DMS114 treated with DMSO at 0.1 percent for 48 hours (cell line): ENCODE results near the gene RNF220.

Experiments used
- DNase-seq: peaks from one replicate; lab custom pipeline; 2025; ENCODE audit not compliant: unreplicated experiment; lab: John Stamatoyannopoulos, UW

RNF220 gene

DNA sequence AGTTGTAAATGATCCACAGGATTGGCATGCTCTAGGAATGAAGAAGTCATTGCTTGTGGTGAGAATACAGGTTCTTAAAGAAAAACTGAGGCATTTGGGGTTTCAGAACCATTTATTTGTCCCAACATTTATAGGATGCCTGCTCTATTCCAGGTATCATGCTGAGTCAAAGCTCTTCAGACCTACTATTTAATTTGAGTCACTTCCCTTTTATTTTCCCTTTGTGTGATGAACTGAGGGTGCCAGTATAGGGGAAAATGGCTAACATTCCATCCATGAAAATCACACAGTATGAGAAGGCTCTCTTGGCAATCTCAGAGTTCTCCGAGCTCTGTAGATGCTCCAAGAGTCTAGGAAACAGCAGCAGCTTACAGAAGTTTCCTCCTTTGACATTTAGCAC is 110.4 kb downstream of the RNF220 start:
- DNase-seq, result no peak

DNA sequence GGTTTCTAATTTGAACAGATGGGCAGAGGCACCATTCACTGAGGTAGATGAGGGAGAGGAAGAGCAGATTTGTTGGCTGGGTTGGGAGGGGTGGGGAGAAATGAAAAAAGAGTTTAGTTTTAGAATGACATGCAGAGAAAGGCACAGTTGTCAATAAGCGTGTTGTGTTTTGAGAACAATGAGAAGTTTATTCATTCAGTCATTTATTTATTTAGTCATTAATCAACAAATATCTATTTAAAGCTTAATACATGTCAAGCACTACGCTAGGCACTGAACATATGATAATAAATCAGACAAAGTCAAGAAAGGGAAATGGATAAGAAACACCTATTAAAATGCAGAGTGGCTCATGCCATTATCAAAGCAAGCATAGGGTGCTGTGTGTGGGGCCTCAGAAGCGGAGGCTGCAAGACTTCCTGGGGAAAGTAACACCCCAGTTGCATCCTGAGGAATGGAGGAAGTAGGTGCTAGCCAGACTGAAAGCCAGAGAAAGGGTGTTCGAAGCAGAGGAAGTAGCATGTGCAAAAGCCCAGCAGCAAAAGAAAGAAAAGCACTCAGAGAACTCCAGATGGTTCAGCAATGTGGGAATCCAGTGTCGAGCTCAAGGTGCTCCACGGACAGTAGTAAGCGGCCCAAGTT is 114.1 kb downstream of the RNF220 start:
- DNase-seq, result no peak

- no peak for DNase-seq
Observed at GRCh38 chr1:44521378-44522080, 116.5 kb downstream of the RNF220 start.

- DNase-seq, result no peak
Observed at GRCh38 chr1:44523593-44524591, 118.8 kb downstream of the RNF220 start.

- no peak for DNase-seq
Observed at GRCh38 chr1:44524655-44525500, 119.8 kb downstream of the RNF220 start.

DNA sequence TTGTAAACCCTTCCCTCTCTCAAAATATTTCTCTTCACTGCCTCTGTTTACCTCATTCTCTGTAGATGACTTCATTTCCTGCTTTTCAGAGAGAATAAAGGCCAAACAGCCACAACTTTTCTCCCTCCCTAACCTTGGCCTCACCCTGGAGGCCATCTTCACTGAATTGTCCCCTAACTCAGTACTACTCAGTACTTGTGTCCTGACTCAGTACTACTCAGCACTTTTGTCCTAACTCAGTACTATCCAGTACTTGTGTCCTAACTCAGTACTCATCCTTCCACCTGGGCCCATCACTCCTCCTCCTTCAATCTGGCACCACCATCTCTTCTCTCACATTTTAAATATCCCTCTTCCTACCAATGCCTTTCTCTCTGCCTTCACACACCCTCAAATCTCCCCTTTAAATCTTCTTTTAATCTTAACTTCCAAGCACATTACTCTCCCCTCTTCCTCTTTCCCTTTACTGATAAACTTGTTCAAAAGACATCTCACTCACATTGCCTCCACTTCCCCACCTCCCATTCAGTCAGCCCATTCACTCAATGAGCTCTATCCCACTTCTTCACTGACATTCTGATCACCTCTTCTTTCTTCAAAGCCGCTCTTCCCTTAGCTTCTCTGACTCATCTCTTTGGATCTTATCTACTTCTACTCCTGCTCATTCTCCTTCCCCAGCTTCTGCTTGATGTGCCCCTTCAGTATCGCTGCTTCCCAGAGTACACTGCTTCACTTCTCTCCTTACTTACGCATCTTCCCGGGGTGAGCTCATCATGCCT is 121.4 kb downstream of the RNF220 start:
- no peak for DNase-seq

- DNase-seq, result no peak
Observed at GRCh38 chr1:44531785-44532566, 126.9 kb downstream of the RNF220 start.

DNA sequence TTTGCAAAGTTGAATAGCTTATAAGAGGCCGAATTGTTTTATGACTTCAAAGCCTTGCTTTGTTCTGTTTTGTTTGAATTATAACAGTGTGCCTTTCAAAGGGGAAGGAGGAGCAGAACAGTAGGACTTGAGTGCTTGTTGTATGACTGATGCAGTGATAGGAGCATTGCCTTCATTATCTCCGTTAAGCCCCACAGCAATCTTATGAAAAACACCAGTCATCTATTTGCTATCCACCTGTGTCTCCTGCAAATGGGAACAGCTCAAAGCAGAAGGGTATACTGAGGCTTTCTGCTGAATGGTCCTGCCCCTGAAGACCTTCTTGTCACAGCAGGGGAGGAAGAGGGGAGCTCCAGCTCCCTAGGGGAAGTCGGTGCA is 127.5 kb downstream of the RNF220 start:
- DNase-seq, result no peak

DNA sequence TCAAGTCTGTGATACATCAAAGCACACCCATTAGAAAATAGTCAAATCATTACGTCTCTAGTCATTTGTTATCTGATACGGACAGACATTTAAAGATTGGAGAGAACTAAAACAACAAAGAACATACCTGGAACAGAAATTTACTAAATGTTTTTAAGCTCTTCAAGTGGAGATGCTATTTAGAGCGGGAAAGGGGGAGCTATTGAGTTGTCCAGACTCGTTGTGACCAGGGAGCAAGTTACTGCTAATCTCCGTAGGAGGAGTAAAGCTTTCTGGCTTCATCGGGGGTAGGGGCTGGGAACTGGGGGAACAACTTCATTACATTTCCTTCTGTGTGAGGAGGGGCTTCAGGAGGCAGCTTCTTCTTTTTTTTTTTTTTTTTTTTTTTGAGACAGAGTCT is 129.7 kb downstream of the RNF220 start:
- no peak for DNase-seq

DNA sequence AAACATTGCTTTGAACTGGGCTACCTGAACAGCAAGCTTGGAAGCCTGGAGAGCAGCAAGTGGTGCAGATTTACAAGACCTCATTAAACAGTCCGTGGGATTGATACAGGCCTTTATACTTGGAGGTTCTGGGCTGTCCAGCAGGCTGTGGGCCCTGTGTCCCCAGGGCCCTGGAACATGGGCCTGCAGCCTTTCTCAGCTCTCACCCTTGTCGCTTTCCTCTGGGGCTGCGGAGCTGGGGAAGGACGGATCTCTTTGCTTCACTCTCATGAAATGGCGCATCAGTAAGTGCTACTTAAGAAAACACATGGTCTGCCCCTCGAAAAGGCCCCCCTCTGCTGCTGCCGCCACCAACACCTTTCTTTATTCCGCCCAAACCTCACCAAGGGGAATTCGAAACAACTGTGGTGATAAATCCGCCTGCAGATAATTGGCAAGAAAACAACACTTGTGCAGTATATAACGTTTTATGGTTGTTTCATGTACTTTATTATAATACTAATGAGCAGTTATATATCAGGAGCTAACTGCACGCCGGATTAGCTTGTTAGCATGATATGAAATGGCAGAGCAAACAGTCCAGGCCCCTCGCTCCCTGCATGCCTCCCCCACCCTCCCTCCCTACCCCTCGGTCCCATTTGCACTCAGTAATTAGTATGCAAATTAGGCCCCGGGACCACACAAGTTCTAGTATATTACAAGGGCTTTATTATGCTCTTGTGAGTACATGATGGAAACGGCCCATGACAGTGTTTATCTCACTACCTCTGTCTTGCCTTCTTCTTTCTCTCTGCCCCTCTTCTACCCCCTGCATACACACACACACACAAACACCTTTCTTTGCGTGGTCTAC is 131.5 kb downstream of the RNF220 start:
- DNase-seq, result no peak

- no peak for DNase-seq
Observed at GRCh38 chr1:44537538-44537937, 132.5 kb downstream of the RNF220 start.

GRCh38 chr1:44537956-44538355 is 132.9 kb downstream of the RNF220 start:
- no peak for DNase-seq

- no peak for DNase-seq
Observed at GRCh38 chr1:44539991-44540730, 135.1 kb downstream of the RNF220 start.

DNA sequence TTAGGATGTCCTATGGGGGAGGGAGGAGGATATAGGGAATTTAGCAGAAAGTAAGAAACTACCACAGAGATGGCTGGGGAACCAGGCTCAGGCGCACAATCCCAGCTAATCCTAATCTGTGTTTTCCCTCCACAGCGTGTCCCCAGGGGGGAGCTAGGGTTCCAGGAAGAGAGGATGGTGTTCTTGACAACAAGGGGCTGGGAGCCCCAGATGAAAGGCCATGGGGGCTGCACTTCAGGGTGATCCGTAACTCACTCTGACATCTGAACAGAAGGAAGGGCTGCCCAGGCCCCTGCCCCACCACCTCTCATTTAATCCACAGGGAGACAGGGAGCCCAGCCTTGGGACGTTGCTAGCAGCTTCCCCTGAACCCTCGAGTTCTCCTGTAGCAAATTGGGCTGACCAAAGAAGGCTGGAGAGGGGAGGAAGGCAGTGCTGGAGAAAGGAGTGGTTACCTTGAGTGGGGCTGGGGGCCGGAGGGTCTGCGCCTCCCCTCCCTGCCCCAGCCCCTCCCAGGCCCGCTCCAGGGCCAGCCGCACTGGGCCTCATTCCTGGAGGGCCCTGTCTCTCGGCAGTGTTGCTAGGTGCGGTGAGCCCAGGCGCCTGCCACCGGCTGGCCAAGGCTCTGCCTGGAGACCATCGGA is 137.5 kb downstream of the RNF220 start:
- no peak for DNase-seq

DNA sequence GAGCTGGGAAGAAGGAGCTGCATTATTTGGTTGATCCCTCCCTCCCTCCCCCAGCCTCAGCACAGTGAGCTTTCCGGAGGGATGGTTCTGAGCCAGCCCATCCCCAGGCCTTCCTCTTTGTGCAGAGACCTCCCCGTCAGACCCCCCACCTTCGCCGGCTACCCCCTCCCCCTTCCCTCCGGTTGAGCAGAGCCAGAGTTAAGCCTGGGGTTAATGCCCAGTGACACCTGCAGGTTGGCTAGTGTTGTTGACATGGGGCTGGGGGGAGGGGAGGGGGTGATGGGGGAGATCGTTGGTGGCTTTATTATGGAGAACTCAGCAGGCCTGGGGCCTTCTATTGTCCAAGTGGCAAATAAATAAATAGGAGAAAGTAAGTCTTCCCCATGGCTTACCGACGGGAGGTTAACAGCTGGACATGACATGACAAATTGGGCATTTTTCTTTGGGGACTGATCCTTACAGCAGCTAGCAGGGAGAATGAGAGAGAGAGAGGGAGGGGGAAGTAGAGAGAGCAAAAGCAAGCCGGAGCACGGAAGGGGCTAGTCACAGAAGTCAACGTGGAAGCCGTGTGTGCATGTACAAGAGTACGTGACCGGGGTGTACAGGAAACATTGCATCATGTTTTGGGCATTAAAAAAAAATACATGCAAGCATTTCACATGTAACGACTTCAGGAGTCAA is 138.1 kb downstream of the RNF220 start:
- DNase-seq, result no peak

DNA sequence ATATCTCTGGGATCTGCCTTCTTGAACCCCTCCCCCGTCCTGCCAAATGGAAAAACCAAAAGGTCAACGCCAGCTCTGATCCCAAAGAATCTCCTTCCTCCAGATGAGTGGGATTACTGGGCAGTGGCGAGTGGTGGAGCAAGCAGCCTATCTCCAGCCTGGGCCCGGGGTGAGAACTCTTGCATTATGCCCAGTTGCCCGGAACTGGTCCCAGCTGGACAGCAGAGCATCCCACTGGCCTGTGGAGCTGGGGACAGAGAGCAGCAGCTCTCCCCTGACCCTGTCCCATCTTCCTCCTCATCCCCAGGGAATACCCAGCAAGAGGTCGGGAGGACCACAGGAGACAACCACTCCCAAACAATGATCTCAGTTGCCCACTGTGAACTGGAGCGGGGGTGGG is 138.7 kb downstream of the RNF220 start:
- DNase-seq, result no peak

DNA sequence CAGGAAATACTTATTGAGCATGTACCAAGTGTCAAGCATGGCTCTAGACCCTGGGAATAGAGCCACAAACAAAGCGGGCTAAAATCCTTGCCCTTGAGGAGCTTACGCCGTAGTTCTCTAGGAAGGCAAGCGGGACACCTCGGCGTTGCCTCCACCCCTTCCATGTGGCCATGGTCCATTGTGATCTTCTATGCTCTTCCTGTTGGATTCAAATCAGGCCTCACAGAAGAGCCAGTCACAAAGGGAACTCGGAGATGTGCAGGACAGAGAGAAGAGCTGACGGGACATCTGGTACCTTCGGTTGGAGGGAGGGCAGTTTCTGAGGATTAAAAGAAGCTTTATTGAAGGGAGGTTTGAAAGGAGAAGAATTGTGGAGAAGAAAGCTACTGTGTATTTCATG is 139.9 kb downstream of the RNF220 start:
- DNase-seq, result no peak
